GM12892 (cell line): ENCODE data around the gene SMURF2.

ENCODE experiments used
- POLR2AphosphoS5 ChIP-seq: IDR thresholded peaks from 2 replicates; pipeline ENCODE4 v1.6.1; 2011; ENCODE audit warnings: low read depth, low read length, control low read depth
- TAF1 ChIP-seq: IDR thresholded peaks from 2 replicates; pipeline ENCODE4 v1.6.1; 2011; ENCODE audit warnings: low read depth, mild to moderate bottlenecking, control low read depth, low read length, borderline replicate concordance

GRCh38 chr17:64661976-64662773 is at the start of gene SMURF2:
- TF ChIP-seq POLR2AphosphoS5 (peak; percentile 70; the same call in 1 of the 2 replicates), TAF1 (peak; percentile 57; the same call in 1 of the 2 replicates)
